ENCODE data around the gene DNMT3L.

DNMT3L gene

GRCh38 chr21:44259082-44259705, 2.5 kb downstream of the DNMT3L start:
- Histone ChIP-seq H3K9me2 (replicated peaks; ENCODE audit: insufficient read depth, low read length) (no peaks in the 10 kb centered on the region), H3K4me1 (ENCODE audit: low read length) (no peaks in the 10 kb centered on the region), H4K20me1 (ENCODE audit: insufficient read depth, low read length) (no peaks in the 10 kb centered on the region), H2AFZ (ENCODE audit: low read length) (no peak overlapping the region), H3F3A (ENCODE audit: insufficient read depth, low read length) (no peaks in the 10 kb centered on the region), H3K9ac (ENCODE audit: low read length) (no peak overlapping the region), H3K79me2 (ENCODE audit: low read length) (no peaks in the 10 kb centered on the region), H3K9me3 (replicated peaks; ENCODE audit: insufficient read depth, low read length) (no peaks in the 10 kb centered on the region), H3K27me3 (replicated peaks; ENCODE audit: insufficient read depth, low read length) (peaks cover 61% of the 10 kb centered on the region), H3K4me3 (ENCODE audit: low read length) (no peak overlapping the region), H3K4me2 (ENCODE audit: low read depth, low read length) (no peak overlapping the region), H3K27ac (ENCODE audit: low read length) (no peak overlapping the region), H3K36me3 (replicated peaks; ENCODE audit: insufficient read depth, low read length) (no peaks in the 10 kb centered on the region)
- no peak for DNase-seq
- TF ChIP-seq EZH2phosphoT487 (IDR thresholded peaks at IDR 0.05; ENCODE audit: low read length) (no peak), CTCF (IDR thresholded peaks at IDR 0.05; ENCODE audit: low read length) (no peak), EZH2 (optimal IDR thresholded peaks at IDR 0.05; ENCODE audit: low read depth, low read length) (no peak)

GRCh38 chr21:44258056-44258725, 3.5 kb downstream of the DNMT3L start:
- Histone ChIP-seq H3K9ac (ENCODE audit: low read length) (no peak overlapping the region), H3K9me2 (replicated peaks; ENCODE audit: insufficient read depth, low read length) (no peaks in the 10 kb centered on the region), H3K27ac (ENCODE audit: low read length) (no peak overlapping the region), H3K79me2 (ENCODE audit: low read length) (no peaks in the 10 kb centered on the region), H3K4me3 (ENCODE audit: low read length) (no peak overlapping the region), H3K27me3 (replicated peaks; ENCODE audit: insufficient read depth, low read length) (peaks cover 62% of the 10 kb centered on the region), H3K9me3 (replicated peaks; ENCODE audit: insufficient read depth, low read length) (no peaks in the 10 kb centered on the region), H3F3A (ENCODE audit: insufficient read depth, low read length) (no peaks in the 10 kb centered on the region), H3K4me2 (ENCODE audit: low read depth, low read length) (no peak overlapping the region), H2AFZ (ENCODE audit: low read length) (no peak overlapping the region), H3K36me3 (replicated peaks; ENCODE audit: insufficient read depth, low read length) (no peaks in the 10 kb centered on the region), H4K20me1 (ENCODE audit: insufficient read depth, low read length) (no peaks in the 10 kb centered on the region), H3K4me1 (ENCODE audit: low read length) (no peaks in the 10 kb centered on the region)
- no peak for DNase-seq
- TF ChIP-seq EZH2 (optimal IDR thresholded peaks at IDR 0.05; ENCODE audit: low read depth, low read length) (no peak), CTCF (IDR thresholded peaks at IDR 0.05; ENCODE audit: low read length) (no peak), EZH2phosphoT487 (IDR thresholded peaks at IDR 0.05; ENCODE audit: low read length) (no peak)

- Histone ChIP-seq H3K9me3 (replicated peaks; ENCODE audit: insufficient read depth, low read length) (no peaks in the 10 kb centered on the region), H3K27me3 (replicated peaks; ENCODE audit: insufficient read depth, low read length) (peaks cover 56% of the 10 kb centered on the region), H3K4me2 (ENCODE audit: low read depth, low read length) (no peak overlapping the region)
Observed at GRCh38 chr21:44255511-44255981, 6.2 kb downstream of the DNMT3L start.

More at GRCh38 chr21:44255511-44255981, 6.2 kb downstream of the DNMT3L start:
- Histone ChIP-seq H3K36me3 (replicated peaks; ENCODE audit: insufficient read depth, low read length) (no peaks in the 10 kb centered on the region), H4K20me1 (ENCODE audit: insufficient read depth, low read length) (no peaks in the 10 kb centered on the region), H3K9ac (ENCODE audit: low read length) (no peak overlapping the region), H3K4me3 (ENCODE audit: low read length) (no peak overlapping the region), H3K4me1 (ENCODE audit: low read length) (no peaks in the 10 kb centered on the region), H2AFZ (ENCODE audit: low read length) (no peak overlapping the region), H3K79me2 (ENCODE audit: low read length) (no peaks in the 10 kb centered on the region), H3F3A (ENCODE audit: insufficient read depth, low read length) (no peaks in the 10 kb centered on the region), H3K9me2 (replicated peaks; ENCODE audit: insufficient read depth, low read length) (no peaks in the 10 kb centered on the region), H3K27ac (ENCODE audit: low read length) (no peak overlapping the region)
- DNase-seq, result no peak
- TF ChIP-seq CTCF (IDR thresholded peaks at IDR 0.05; ENCODE audit: low read length) (no peak), EZH2phosphoT487 (IDR thresholded peaks at IDR 0.05; ENCODE audit: low read length) (no peak), EZH2 (optimal IDR thresholded peaks at IDR 0.05; ENCODE audit: low read depth, low read length) (no peak)
